RWPE2 (cell line): ENCODE data around the gene DST.
A peak's percentile ranks its signal among the peaks of the same experiment; 100 is the strongest.

Source experiments
- ATAC-seq: fragments of 200-7000 bp; cut with Tn5 transposase; 3 replicates; pipeline ENCODE4 v1.9.1; 2021; ENCODE audit warnings: low read depth
- DNase-seq: peaks from one replicate; pipeline ENCODE4 v3.0.0-alpha.2; 2020; ENCODE audit warnings: low spot score
- H3K27ac ChIP-seq: fragments of 450-650 bp; 2 replicates; pipeline ENCODE4 v1.5.1; 2017; ENCODE audit warnings: mild to moderate bottlenecking; ENCODE audit not compliant: poor library complexity, severe bottlenecking
- H3K27me3 ChIP-seq: fragments of 250-450 bp; sonication (Bioruptor Pico); 2 replicates; pipeline ENCODE4 v1.5.1; 2021; ENCODE audit warnings: mild to moderate bottlenecking, moderate library complexity; ENCODE audit not compliant: insufficient read depth, poor library complexity, severe bottlenecking
- H3K36me3 ChIP-seq: fragments of 250-450 bp; sonication (Bioruptor Pico); 2 replicates; pipeline ENCODE4 v1.5.1; 2020; ENCODE audit warnings: low read depth, mild to moderate bottlenecking, moderate library complexity
- H3K4me1 ChIP-seq: fragments of 250-450 bp; sonication (Bioruptor Pico); 2 replicates; pipeline ENCODE4 v1.5.1; 2021; ENCODE audit warnings: mild to moderate bottlenecking, moderate library complexity; ENCODE audit not compliant: insufficient read depth, poor library complexity, severe bottlenecking
- H3K4me3 ChIP-seq: fragments of 250-450 bp; sonication (Bioruptor Pico); 2 replicates; pipeline ENCODE4 v1.5.1; 2021; ENCODE audit warnings: mild to moderate bottlenecking, moderate library complexity; ENCODE audit not compliant: severe bottlenecking
- H3K9me3 ChIP-seq: fragments of 250-450 bp; sonication (Bioruptor Pico); 2 replicates; pipeline ENCODE4 v1.5.1; 2021; ENCODE audit warnings: mild to moderate bottlenecking, moderate library complexity; ENCODE audit not compliant: severe bottlenecking
- CTCF ChIP-seq: fragments of 450-650 bp; IDR thresholded peaks from one replicate; pipeline ENCODE4 v1.5.1; 2017; ENCODE audit warnings: mild to moderate bottlenecking, moderate library complexity; ENCODE audit not compliant: poor library complexity, severe bottlenecking

Gene DST

GRCh38 chr6:56649053-56649769 lies 6.5 kb upstream of the DST start:
- TF ChIP-seq CTCF, result no peak
- DNase-seq (no peak), ATAC-seq (no peak)
- Histone ChIP-seq H3K4me3 (no peak overlapping the region), H3K4me1 (peaks cover 49% of the 10 kb centered on the region), H3K36me3 (peaks cover 23% of the 10 kb centered on the region), H3K9me3 (no peaks in the 10 kb centered on the region), H3K27me3 (no peaks in the 10 kb centered on the region), H3K27ac (peak overlapping the region; percentile 98)

GRCh38 chr6:56647172-56647762 lies 4.6 kb upstream of the DST start:
- ATAC-seq, result no peak
- H3K4me3 ChIP-seq, result no peak overlapping the region

DNA sequence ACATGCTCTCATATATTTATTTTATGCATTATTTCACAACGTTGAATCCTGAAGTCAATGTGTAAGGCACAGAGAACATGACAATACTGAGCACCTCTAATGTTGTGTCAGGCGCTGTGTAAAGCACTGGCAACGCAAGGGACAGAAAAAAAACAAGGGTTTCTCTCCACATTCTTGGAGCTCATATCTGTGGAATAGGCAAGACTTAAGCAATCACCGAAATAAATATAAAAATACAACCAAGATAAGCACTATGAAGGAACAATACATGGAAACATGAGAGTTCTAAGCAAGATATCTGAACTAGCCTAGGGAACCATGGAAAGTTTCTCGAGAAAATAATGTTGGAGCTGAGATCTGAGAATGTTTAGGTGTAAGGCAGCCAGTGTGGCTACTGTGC lies 1.7 kb upstream of the DST start:
- H3K27me3 ChIP-seq, result no peaks in the 10 kb centered on the region
- peaks cover 28% of the 10 kb centered on the region for H3K4me1 ChIP-seq
- ATAC-seq (no peak), DNase-seq (no peak)
- H3K4me3 ChIP-seq, result no peak overlapping the region
- peaks cover 59% of the 10 kb centered on the region for H3K36me3 ChIP-seq
- TF ChIP-seq CTCF, result no peak
- peak overlapping the region; percentile 99 for H3K27ac ChIP-seq
- no peaks in the 10 kb centered on the region for H3K9me3 ChIP-seq

More at GRCh38 chr6:56647172-56647762, 4.6 kb upstream of the DST start:
- Histone ChIP-seq H3K27ac (no peak overlapping the region), H3K4me1 (peaks cover 46% of the 10 kb centered on the region), H3K9me3 (no peaks in the 10 kb centered on the region), H3K36me3 (peaks cover 30% of the 10 kb centered on the region), H3K27me3 (no peaks in the 10 kb centered on the region)
- no peak for TF ChIP-seq CTCF
- no peak for DNase-seq

- Histone ChIP-seq H3K27me3 (no peaks in the 10 kb centered on the region), H3K9me3 (no peaks in the 10 kb centered on the region), H3K4me3 (no peak overlapping the region), H3K27ac (peak overlapping the region; percentile 99), H3K36me3 (peaks cover 67% of the 10 kb centered on the region), H3K4me1 (peaks cover 29% of the 10 kb centered on the region)
- ATAC-seq (no peak; the same call in 2 of the 3 replicates), DNase-seq (no peak)
- TF ChIP-seq CTCF, result no peak
These were observed 845 bp upstream of the DST start for GRCh38 chr6:56643379-56644089.
